HEK293 (cell line): ENCODE data around the gene CAMSAP3.

Source experiments
- CTCF ChIA-PET: fragments of 350-600 bp; formaldehyde crosslinking; extraction: SDS; loops from one replicate; lab custom pipeline; 2021; ENCODE audit warnings: antibody characterized with exemption; lab: Yijun Ruan, JAX
- POLR2A ChIA-PET: fragments of 300-600 bp; formaldehyde crosslinking; extraction: SDS; loops from one replicate; lab custom pipeline; 2020; ENCODE audit warnings: antibody characterized with exemption, inconsistent platforms; lab: Yijun Ruan, JAX
- H3K27ac ChIP-seq: fragments of 200-500 bp; sonication (Bioruptor generic); 2 replicates; pipeline ENCODE4 v1.5.1; 2014; ENCODE audit warnings: low read depth, low read length, control low read depth, inconsistent platforms; ENCODE audit errors: extremely low read depth
- H3K36me3 ChIP-seq, 2 experiments: fragments of 200-500 bp in 1 of 2; sonication (Bioruptor generic) in 1 of 2; 1 replicate in 1 of 2; 2 replicates in 1 of 2; pipeline ENCODE4 v1.5.1; 2014 to 2017; ENCODE audit warnings: inconsistent platforms in 2 of 2, low read length in 2 of 2; ENCODE audit not compliant: control insufficient read depth in 2 of 2, insufficient read depth in 1 of 2
- H3K4me1 ChIP-seq: fragments of 200-500 bp; sonication (Bioruptor generic); 2 replicates; pipeline ENCODE4 v1.5.1; 2014; ENCODE audit warnings: mild to moderate bottlenecking, low read length, inconsistent platforms; ENCODE audit not compliant: control insufficient read depth, insufficient read depth
- H3K4me3 ChIP-seq: 2 replicates; pipeline ENCODE4 v1.5.1; 2011; ENCODE audit warnings: low read depth, mild to moderate bottlenecking, control low read depth, low read length, moderate library complexity
- H3K9me3 ChIP-seq: fragments of 200-500 bp; sonication (Bioruptor generic); 2 replicates; pipeline ENCODE4 v1.5.1; 2014; ENCODE audit warnings: low read depth, low read length, inconsistent platforms; ENCODE audit not compliant: control insufficient read depth, insufficient read depth
- HIC1 ChIP-seq: fragments of 450-650 bp; formaldehyde crosslinking; IDR thresholded peaks from 2 replicates; pipeline ENCODE4 v1.5.1; 2016; ENCODE audit warnings: missing biosample characterization, missing genetic modification characterization
- INSM2 ChIP-seq: fragments of 450-650 bp; formaldehyde crosslinking; IDR thresholded peaks from 2 replicates; pipeline ENCODE4 v1.5.1; 2016; ENCODE audit warnings: missing biosample characterization, missing genetic modification characterization
- KLF1 ChIP-seq: fragments of 450-650 bp; formaldehyde crosslinking; IDR thresholded peaks from 2 replicates; pipeline ENCODE4 v1.5.1; 2016; ENCODE audit warnings: missing biosample characterization, missing genetic modification characterization
- KLF10 ChIP-seq: fragments of 450-650 bp; IDR thresholded peaks from 2 replicates; pipeline ENCODE4 v1.5.1; 2018; ENCODE audit warnings: missing biosample characterization, mild to moderate bottlenecking, missing genetic modification characterization
- KLF8 ChIP-seq: fragments of 450-650 bp; formaldehyde crosslinking; IDR thresholded peaks from 2 replicates; pipeline ENCODE4 v1.5.1; 2016; ENCODE audit warnings: missing biosample characterization, missing genetic modification characterization
- PBX3 ChIP-seq: sonication (generic); formaldehyde crosslinking; IDR thresholded peaks from 2 replicates; pipeline ENCODE4 v1.8.1; 2022; ENCODE audit warnings: mild to moderate bottlenecking, moderate library complexity, missing genetic modification reagents
- ZBTB17 ChIP-seq: fragments of 450-650 bp; formaldehyde crosslinking; IDR thresholded peaks from 2 replicates; pipeline ENCODE4 v1.5.1; 2016; ENCODE audit warnings: missing biosample characterization, missing genetic modification characterization
- ZFP69B ChIP-seq: fragments of 450-650 bp; formaldehyde crosslinking; IDR thresholded peaks from 2 replicates; pipeline ENCODE4 v1.5.1; 2016; ENCODE audit warnings: missing biosample characterization, missing genetic modification characterization
- ZNF184 ChIP-seq: fragments of 450-650 bp; IDR thresholded peaks from 2 replicates; pipeline ENCODE4 v1.5.1; 2018; ENCODE audit warnings: missing biosample characterization, mild to moderate bottlenecking, missing genetic modification characterization
- ZNF341 ChIP-seq: fragments of 450-650 bp; formaldehyde crosslinking; IDR thresholded peaks from 2 replicates; pipeline ENCODE4; 2016; ENCODE audit warnings: low read depth, missing biosample characterization, missing genetic modification characterization
- ZNF350 ChIP-seq: fragments of 450-650 bp; formaldehyde crosslinking; IDR thresholded peaks from 2 replicates; pipeline ENCODE4 v1.5.0; 2017; ENCODE audit warnings: missing biosample characterization, mild to moderate bottlenecking, missing genetic modification characterization
- ZNF426 ChIP-seq: fragments of 450-650 bp; formaldehyde crosslinking; IDR thresholded peaks from 2 replicates; pipeline ENCODE4 v1.5.1; 2017; ENCODE audit warnings: missing biosample characterization, missing genetic modification characterization, mild to moderate bottlenecking, inconsistent platforms, moderate library complexity
- ZNF580 ChIP-seq: fragments of 450-650 bp; formaldehyde crosslinking; IDR thresholded peaks from 2 replicates; pipeline ENCODE4 v1.5.1; 2016; ENCODE audit warnings: missing biosample characterization, missing genetic modification characterization
- ZNF600 ChIP-seq: fragments of 450-650 bp; formaldehyde crosslinking; IDR thresholded peaks from 2 replicates; pipeline ENCODE4 v1.5.1; 2016; ENCODE audit warnings: missing biosample characterization, missing genetic modification characterization
- ZNF776 ChIP-seq: fragments of 450-650 bp; formaldehyde crosslinking; IDR thresholded peaks from 2 replicates; pipeline ENCODE4 v1.5.0; 2017; ENCODE audit warnings: missing biosample characterization, missing genetic modification characterization, borderline replicate concordance
- ZNF830 ChIP-seq: fragments of 450-650 bp; IDR thresholded peaks from 2 replicates; pipeline ENCODE4 v1.5.0; 2018; ENCODE audit warnings: missing biosample characterization, missing genetic modification characterization, low read depth, mild to moderate bottlenecking, moderate library complexity
- TF ChIP-seq, protein P1 (sequence below): fragments of 450-650 bp; formaldehyde crosslinking; IDR thresholded peaks from 2 replicates; pipeline ENCODE4 v1.5.1; 2016; ENCODE audit warnings: missing biosample characterization, missing genetic modification characterization, low read depth
- TF ChIP-seq, protein P2 (sequence below): fragments of 450-650 bp; formaldehyde crosslinking; IDR thresholded peaks from 2 replicates; pipeline ENCODE4 v1.5.1; 2016; ENCODE audit warnings: missing biosample characterization, missing genetic modification characterization
- TF ChIP-seq, protein P3 (sequence below): fragments of 450-650 bp; formaldehyde crosslinking; IDR thresholded peaks from 2 replicates; pipeline ENCODE4 v1.5.1; 2016; ENCODE audit warnings: missing biosample characterization, missing genetic modification characterization

The CAMSAP3 gene

DNA sequence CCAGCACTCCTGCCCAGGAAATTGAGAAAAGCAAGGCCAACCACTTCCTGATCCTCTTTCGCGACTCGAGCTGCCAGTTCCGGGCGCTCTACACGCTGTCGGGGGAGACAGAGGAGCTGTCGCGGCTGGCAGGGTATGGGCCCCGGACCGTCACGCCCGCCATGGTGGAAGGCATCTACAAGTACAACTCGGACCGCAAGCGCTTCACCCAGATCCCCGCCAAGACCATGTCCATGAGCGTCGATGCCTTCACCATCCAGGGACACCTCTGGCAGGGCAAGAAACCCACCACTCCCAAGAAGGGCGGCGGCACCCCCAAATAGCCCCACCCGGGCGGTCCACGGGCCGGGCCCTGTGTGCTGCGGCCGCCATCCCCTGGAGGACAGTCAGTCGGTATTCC, 22.1 kb downstream of the CAMSAP3 start:
- Histone ChIP-seq H3K4me3 (no peak overlapping the region), H3K27ac (no peak overlapping the region), H3K4me1 (no peaks in the 10 kb centered on the region; the same call in 1 of the 2 replicates), H3K9me3 (no peaks in the 10 kb centered on the region), H3K36me3 (peaks cover 0 to 70% of the 10 kb centered on the region in 2 experiments; a peak in 2 of 3 replicates)
- TF ChIP-seq INSM2 (tag by site-specific recombination) = no peak
- no peak for TF ChIP-seq PBX3
- peak; percentile 99 for TF ChIP-seq KLF1 (tag by site-specific recombination)
- no peak for TF ChIP-seq ZNF600
- TF ChIP-seq, protein P1, sequence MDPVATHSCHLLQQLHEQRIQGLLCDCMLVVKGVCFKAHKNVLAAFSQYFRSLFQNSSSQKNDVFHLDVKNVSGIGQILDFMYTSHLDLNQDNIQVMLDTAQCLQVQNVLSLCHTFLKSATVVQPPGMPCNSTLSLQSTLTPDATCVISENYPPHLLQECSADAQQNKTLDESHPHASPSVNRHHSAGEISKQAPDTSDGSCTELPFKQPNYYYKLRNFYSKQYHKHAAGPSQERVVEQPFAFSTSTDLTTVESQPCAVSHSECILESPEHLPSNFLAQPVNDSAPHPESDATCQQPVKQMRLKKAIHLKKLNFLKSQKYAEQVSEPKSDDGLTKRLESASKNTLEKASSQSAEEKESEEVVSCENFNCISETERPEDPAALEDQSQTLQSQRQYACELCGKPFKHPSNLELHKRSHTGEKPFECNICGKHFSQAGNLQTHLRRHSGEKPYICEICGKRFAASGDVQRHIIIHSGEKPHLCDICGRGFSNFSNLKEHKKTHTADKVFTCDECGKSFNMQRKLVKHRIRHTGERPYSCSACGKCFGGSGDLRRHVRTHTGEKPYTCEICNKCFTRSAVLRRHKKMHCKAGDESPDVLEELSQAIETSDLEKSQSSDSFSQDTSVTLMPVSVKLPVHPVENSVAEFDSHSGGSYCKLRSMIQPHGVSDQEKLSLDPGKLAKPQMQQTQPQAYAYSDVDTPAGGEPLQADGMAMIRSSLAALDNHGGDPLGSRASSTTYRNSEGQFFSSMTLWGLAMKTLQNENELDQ = no peak
- TF ChIP-seq KLF8 (tag by site-specific recombination) = peak; percentile 96
- TF ChIP-seq ZNF580 = no peak
- POLR2A ChIA-PET = interaction anchor here (0.5 to 0.8 kb wide), 3 partner anchors 12 to 375 kb away, joined by 3 to 4 read pairs (median 3); partner anchors contain the start of gene PET100
- CTCF ChIA-PET = interaction anchor here (1.9 kb wide), 1 partner anchor 49 kb away, joined by 10 read pairs; no protein-coding TSS in a partner anchor

- Histone ChIP-seq H3K4me1 (no peaks in the 10 kb centered on the region; the same call in 1 of the 2 replicates), H3K27ac (no peak overlapping the region; the same call in 1 of the 2 replicates), H3K36me3 (peaks cover 0 to 76% of the 10 kb centered on the region in 2 experiments; a peak in 2 of 3 replicates), H3K4me3 (no peak overlapping the region), H3K9me3 (no peaks in the 10 kb centered on the region)
- ChIA-PET POLR2A (interaction anchor here (0.6 to 2.0 kb wide), 3 partner anchors 11 to 66 kb away, joined by 3 to 5 read pairs (median 4); partner anchors contain the start of gene PET100), CTCF (interaction anchor here (0.5 to 1.9 kb wide), 2 partner anchors 26 to 50 kb away, joined by 3 to 10 read pairs; no protein-coding TSS in a partner anchor)
- no peak for TF ChIP-seq ZFP69B (tag by site-specific recombination)
- TF ChIP-seq ZBTB17 (tag by site-specific recombination) = peak; percentile 74
- TF ChIP-seq, protein P2, sequence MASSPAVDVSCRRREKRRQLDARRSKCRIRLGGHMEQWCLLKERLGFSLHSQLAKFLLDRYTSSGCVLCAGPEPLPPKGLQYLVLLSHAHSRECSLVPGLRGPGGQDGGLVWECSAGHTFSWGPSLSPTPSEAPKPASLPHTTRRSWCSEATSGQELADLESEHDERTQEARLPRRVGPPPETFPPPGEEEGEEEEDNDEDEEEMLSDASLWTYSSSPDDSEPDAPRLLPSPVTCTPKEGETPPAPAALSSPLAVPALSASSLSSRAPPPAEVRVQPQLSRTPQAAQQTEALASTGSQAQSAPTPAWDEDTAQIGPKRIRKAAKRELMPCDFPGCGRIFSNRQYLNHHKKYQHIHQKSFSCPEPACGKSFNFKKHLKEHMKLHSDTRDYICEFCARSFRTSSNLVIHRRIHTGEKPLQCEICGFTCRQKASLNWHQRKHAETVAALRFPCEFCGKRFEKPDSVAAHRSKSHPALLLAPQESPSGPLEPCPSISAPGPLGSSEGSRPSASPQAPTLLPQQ (tag by site-specific recombination) = no peak
- no peak for TF ChIP-seq ZNF426 (tag by site-specific recombination)
- TF ChIP-seq, protein P3, sequence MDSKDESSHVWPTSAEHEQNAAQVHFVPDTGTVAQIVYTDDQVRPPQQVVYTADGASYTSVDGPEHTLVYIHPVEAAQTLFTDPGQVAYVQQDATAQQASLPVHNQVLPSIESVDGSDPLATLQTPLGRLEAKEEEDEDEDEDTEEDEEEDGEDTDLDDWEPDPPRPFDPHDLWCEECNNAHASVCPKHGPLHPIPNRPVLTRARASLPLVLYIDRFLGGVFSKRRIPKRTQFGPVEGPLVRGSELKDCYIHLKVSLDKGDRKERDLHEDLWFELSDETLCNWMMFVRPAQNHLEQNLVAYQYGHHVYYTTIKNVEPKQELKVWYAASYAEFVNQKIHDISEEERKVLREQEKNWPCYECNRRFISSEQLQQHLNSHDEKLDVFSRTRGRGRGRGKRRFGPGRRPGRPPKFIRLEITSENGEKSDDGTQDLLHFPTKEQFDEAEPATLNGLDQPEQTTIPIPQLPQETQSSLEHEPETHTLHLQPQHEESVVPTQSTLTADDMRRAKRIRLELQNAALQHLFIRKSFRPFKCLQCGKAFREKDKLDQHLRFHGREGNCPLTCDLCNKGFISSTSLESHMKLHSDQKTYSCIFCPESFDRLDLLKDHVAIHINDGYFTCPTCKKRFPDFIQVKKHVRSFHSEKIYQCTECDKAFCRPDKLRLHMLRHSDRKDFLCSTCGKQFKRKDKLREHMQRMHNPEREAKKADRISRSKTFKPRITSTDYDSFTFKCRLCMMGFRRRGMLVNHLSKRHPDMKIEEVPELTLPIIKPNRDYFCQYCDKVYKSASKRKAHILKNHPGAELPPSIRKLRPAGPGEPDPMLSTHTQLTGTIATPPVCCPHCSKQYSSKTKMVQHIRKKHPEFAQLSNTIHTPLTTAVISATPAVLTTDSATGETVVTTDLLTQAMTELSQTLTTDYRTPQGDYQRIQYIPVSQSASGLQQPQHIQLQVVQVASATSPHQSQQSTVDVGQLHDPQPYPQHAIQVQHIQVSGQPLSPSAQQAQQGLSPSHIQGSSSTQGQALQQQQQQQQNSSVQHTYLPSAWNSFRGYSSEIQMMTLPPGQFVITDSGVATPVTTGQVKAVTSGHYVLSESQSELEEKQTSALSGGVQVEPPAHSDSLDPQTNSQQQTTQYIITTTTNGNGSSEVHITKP (tag by site-specific recombination) = 0 out of 2 replicates have a peak, but pooled peaks have one; percentile 13
- TF ChIP-seq KLF10 = 0 out of 2 replicates have a peak, but pooled peaks have one; percentile 21
- TF ChIP-seq ZNF830 = peak; percentile 73; the same call in 1 of the 2 replicates
- TF ChIP-seq ZNF350 (tag by site-specific recombination) = peak; percentile 32; the same call in 1 of the 2 replicates
- peak; percentile 47 for TF ChIP-seq ZNF341 (tag by site-specific recombination)
- peak; percentile 77; the same call in 1 of the 2 replicates for TF ChIP-seq ZNF776 (tag by site-specific recombination)
- TF ChIP-seq HIC1 = peak; percentile 54
- peak; percentile 75; the same call in 1 of the 2 replicates for TF ChIP-seq ZNF184 (tag by site-specific recombination)
Measured at GRCh38 chr19:7618348-7618747, 22.7 kb downstream of the CAMSAP3 start.
